ENCODE data around the gene SCAF1.

SCAF1 gene

DNA sequence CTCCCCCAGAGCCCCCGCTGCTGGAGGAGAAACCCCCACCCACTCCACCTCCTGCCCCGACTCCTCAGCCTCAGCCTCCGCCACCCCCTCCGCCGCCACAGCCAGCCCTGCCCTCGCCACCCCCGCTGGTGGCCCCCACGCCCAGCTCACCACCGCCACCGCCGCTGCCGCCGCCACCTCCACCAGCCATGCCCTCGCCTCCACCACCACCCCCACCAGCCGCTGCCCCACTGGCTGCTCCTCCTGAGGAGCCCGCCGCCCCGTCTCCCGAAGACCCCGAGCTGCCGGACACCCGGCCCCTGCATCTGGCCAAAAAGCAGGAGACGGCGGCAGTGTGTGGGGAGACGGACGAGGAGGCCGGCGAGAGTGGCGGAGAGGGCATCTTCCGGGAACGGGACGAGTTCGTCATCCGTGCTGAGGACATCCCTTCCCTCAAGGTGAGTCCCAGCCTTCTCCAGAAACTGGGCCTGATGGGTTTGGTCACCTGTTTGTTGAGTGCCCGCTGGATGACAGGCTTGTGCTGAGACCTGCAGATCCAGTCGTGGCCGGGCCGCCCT, 40.4 kb upstream of the SCAF1 start:
- CTCF ChIA-PET = interaction anchor here (0.5 to 0.6 kb wide), 2 partner anchors 33 to 74 kb away, joined by 3 read pairs; no protein-coding TSS in a partner anchor
- 93% methylated on average over 26 of the region's 38 CpGs for WGBS (ENCODE audit: insufficient coverage)

DNA sequence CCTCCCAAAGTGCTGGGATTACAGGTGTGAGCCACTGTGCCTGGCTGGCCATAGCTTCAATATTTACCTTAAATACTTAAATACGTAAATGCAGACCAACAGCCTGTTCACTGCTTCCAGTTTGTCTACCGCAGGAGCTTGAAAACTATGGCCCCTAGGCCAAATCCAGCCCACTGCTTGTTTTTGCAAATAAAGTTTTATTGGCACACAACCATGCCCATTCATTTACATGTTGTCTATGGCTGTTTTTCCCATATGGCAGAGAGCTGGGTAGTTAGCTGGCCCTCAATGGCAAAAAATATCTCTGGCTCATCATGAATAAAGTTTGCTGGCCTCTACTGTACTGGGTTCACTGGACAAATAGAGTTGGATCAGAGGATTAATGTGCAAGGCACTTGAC, 39.2 kb upstream of the SCAF1 start:
- H3K27ac ChIP-seq (ENCODE audit: insufficient read depth in 1 of 2, low read depth in 1 of 2, low read length in 2 of 2, poor library complexity in 1 of 2, severe bottlenecking in 2 of 2) = no peak overlapping the region
- CTCF ChIA-PET = interaction anchor here (0.9 kb wide), 1 partner anchor 9 kb away, joined by 3 read pairs; no protein-coding TSS in a partner anchor
- H3K4me1 ChIP-seq (ENCODE audit: control extremely low read depth in 1 of 4, control insufficient read depth in 4 of 4, insufficient read depth in 4 of 4, low read length in 3 of 4) = no peaks in the 10 kb centered on the region
- no peaks in the 10 kb centered on the region for H3K9me3 ChIP-seq (ENCODE audit: control extremely low read depth in 1 of 5, control insufficient read depth in 4 of 5, insufficient read depth in 2 of 5, low read depth in 1 of 5, low read length in 4 of 5)
- POLR2A ChIA-PET = no interaction called here
- DNase-seq = no peak
- H3K27me3 ChIP-seq (replicated peaks in 2 of 5; ENCODE audit: control insufficient read depth in 4 of 5, insufficient read depth in 5 of 5, low read length in 4 of 5) = no peaks in the 10 kb centered on the region
- H3K36me3 ChIP-seq (ENCODE audit: control insufficient read depth in 4 of 4, insufficient read depth in 4 of 4, low read length in 3 of 4) = peaks cover 4 to 81% (median 60%) of the 10 kb centered on the region in 4 experiments
- no peak overlapping the region for H3K4me3 ChIP-seq (ENCODE audit: control insufficient read depth in 1 of 7, extremely low read depth in 1 of 7, insufficient read depth in 4 of 7, low read depth in 2 of 7, low read length in 6 of 7)
- WGBS (ENCODE audit: insufficient coverage) = 88% methylated on average over 2 of the region's 2 CpGs

More for the DNA sequence above, 40.4 kb upstream of the SCAF1 start:
- no peaks in the 10 kb centered on the region for H3K27me3 ChIP-seq (replicated peaks in 2 of 5; ENCODE audit: control insufficient read depth in 4 of 5, insufficient read depth in 5 of 5, low read length in 4 of 5)
- no peaks in the 10 kb centered on the region for H3K4me1 ChIP-seq (ENCODE audit: control extremely low read depth in 1 of 4, control insufficient read depth in 4 of 4, insufficient read depth in 4 of 4, low read length in 3 of 4)
- POLR2A ChIA-PET = no interaction called here
- no peak overlapping the region for H3K27ac ChIP-seq (ENCODE audit: insufficient read depth in 1 of 2, low read depth in 1 of 2, low read length in 2 of 2, poor library complexity in 1 of 2, severe bottlenecking in 2 of 2)
- peaks cover 4 to 82% (median 65%) of the 10 kb centered on the region in 4 experiments for H3K36me3 ChIP-seq (ENCODE audit: control insufficient read depth in 4 of 4, insufficient read depth in 4 of 4, low read length in 3 of 4)
- DNase-seq = no peak
- no peaks in the 10 kb centered on the region for H3K9me3 ChIP-seq (ENCODE audit: control extremely low read depth in 1 of 5, control insufficient read depth in 4 of 5, insufficient read depth in 2 of 5, low read depth in 1 of 5, low read length in 4 of 5)
- H3K4me3 ChIP-seq (ENCODE audit: control insufficient read depth in 1 of 7, extremely low read depth in 1 of 7, insufficient read depth in 4 of 7, low read depth in 2 of 7, low read length in 6 of 7) = no peak overlapping the region

DNA sequence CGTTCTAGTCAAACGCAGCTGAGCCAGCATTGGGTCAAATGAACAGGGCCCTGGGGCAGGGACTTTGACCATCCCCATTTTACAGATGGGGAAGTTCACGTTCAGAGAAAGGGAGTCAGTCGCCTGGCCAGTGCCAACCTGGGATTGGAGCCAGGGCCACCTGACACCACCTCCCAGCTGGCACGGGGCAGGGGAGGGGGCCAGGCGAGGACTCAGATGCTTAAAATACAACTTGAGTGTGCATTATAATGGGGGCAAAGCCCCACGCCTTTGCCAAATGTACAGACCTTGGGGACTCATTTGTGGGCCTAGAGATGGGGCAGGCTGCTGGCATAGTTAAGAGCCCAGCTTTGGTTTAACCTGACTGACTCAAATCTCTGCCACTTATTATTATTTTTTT, 36.4 kb upstream of the SCAF1 start:
- DNase-seq = no peak
- 100% methylated on average over 5 of the region's 7 CpGs for WGBS (ENCODE audit: insufficient coverage)
- H3K27ac ChIP-seq (ENCODE audit: insufficient read depth in 1 of 2, low read depth in 1 of 2, low read length in 2 of 2, poor library complexity in 1 of 2, severe bottlenecking in 2 of 2) = no peak overlapping the region
- peaks cover 3 to 75% (median 54%) of the 10 kb centered on the region in 4 experiments for H3K36me3 ChIP-seq (ENCODE audit: control insufficient read depth in 4 of 4, insufficient read depth in 4 of 4, low read length in 3 of 4)
- POLR2A ChIA-PET = no interaction called here
- H3K4me3 ChIP-seq (ENCODE audit: control insufficient read depth in 1 of 7, extremely low read depth in 1 of 7, insufficient read depth in 4 of 7, low read depth in 2 of 7, low read length in 6 of 7) = no peak overlapping the region
- H3K4me1 ChIP-seq (ENCODE audit: control extremely low read depth in 1 of 4, control insufficient read depth in 4 of 4, insufficient read depth in 4 of 4, low read length in 3 of 4) = no peaks in the 10 kb centered on the region
- no peaks in the 10 kb centered on the region for H3K27me3 ChIP-seq (replicated peaks in 2 of 5; ENCODE audit: control insufficient read depth in 4 of 5, insufficient read depth in 5 of 5, low read length in 4 of 5)
- H3K9me3 ChIP-seq (ENCODE audit: control extremely low read depth in 1 of 5, control insufficient read depth in 4 of 5, insufficient read depth in 2 of 5, low read depth in 1 of 5, low read length in 4 of 5) = no peaks in the 10 kb centered on the region
- CTCF ChIA-PET = no interaction called here

DNA sequence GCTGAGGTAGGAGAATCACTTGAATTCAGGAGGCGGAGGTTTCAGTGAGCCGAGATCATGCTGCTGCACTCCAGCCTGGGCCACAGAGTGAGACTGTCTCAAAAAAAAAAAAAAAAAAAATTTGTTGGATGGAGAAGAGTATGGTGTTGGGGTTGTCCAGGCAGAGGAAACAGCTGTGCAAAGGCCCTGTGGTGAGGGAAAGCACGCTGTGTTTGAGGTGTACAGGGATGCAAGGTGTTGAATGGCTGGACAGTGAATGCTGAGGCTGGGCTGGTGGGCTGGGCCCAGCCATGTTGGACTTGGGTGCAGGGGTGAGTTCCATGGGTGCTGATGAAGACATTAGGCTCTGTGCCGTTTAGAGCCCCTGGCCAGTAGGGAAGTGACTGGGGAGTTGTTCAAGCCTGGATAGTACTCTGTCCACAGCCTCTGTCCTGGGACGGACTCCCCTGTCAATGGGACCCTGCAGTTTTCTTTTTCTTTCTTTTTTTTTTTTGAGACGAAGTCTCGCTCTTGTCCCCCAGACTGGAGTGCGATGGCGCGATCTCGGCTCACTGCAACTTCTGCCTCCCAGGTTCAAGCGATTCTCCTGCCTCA, 32.4 kb upstream of the SCAF1 start:
- Histone ChIP-seq H3K9me3 (ENCODE audit: control extremely low read depth in 1 of 5, control insufficient read depth in 4 of 5, insufficient read depth in 2 of 5, low read depth in 1 of 5, low read length in 4 of 5) (no peaks in the 10 kb centered on the region), H3K36me3 (ENCODE audit: control insufficient read depth in 4 of 4, insufficient read depth in 4 of 4, low read length in 3 of 4) (peaks cover 3 to 60% (median 38%) of the 10 kb centered on the region in 4 experiments), H3K4me1 (ENCODE audit: control extremely low read depth in 1 of 4, control insufficient read depth in 4 of 4, insufficient read depth in 4 of 4, low read length in 3 of 4) (no peaks in the 10 kb centered on the region), H3K4me3 (ENCODE audit: control insufficient read depth in 1 of 7, extremely low read depth in 1 of 7, insufficient read depth in 4 of 7, low read depth in 2 of 7, low read length in 6 of 7) (no peak overlapping the region), H3K27ac (ENCODE audit: insufficient read depth in 1 of 2, low read depth in 1 of 2, low read length in 2 of 2, poor library complexity in 1 of 2, severe bottlenecking in 2 of 2) (no peak overlapping the region), H3K27me3 (replicated peaks in 2 of 5; ENCODE audit: control insufficient read depth in 4 of 5, insufficient read depth in 5 of 5, low read length in 4 of 5) (no peaks in the 10 kb centered on the region)
- CTCF ChIA-PET = interaction anchor here (1.0 kb wide), 1 partner anchor 62 kb away, joined by 3 read pairs; no protein-coding TSS in a partner anchor
- 100% methylated on average over 4 of the region's 12 CpGs for WGBS (ENCODE audit: insufficient coverage)
- POLR2A ChIA-PET = no interaction called here
- no peak for DNase-seq

DNA sequence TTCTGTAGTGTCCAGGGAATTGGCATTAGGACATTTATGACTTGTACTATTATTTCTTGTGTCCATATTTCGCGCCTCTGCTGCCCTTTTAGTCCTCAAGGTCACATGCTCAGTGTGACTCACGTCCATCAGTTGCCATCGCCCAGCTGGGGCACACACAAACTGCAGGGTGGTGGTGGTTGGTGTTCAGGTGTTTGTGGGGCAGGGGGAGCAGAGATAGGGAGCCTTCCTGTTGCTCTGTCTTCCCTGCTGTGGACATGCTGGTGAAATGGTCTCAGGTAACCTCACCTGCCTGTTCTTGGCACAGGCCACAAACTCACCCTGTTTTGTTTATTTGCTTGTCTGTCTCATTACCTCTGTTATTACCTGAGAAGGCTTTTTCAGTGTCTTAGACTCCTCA, 28.6 kb upstream of the SCAF1 start:
- DNase-seq = no peak
- Histone ChIP-seq H3K4me1 (ENCODE audit: control extremely low read depth in 1 of 4, control insufficient read depth in 4 of 4, insufficient read depth in 4 of 4, low read length in 3 of 4) (no peaks in the 10 kb centered on the region), H3K27ac (ENCODE audit: insufficient read depth in 1 of 2, low read depth in 1 of 2, low read length in 2 of 2, poor library complexity in 1 of 2, severe bottlenecking in 2 of 2) (no peak overlapping the region), H3K9me3 (ENCODE audit: control extremely low read depth in 1 of 5, control insufficient read depth in 4 of 5, insufficient read depth in 2 of 5, low read depth in 1 of 5, low read length in 4 of 5) (peaks cover 0 to 11% (median 4%) of the 10 kb centered on the region in 5 experiments), H3K27me3 (replicated peaks in 2 of 5; ENCODE audit: control insufficient read depth in 4 of 5, insufficient read depth in 5 of 5, low read length in 4 of 5) (no peaks in the 10 kb centered on the region), H3K36me3 (ENCODE audit: control insufficient read depth in 4 of 4, insufficient read depth in 4 of 4, low read length in 3 of 4) (peaks cover 11 to 71% (median 55%) of the 10 kb centered on the region in 4 experiments), H3K4me3 (ENCODE audit: control insufficient read depth in 1 of 7, extremely low read depth in 1 of 7, insufficient read depth in 4 of 7, low read depth in 2 of 7, low read length in 6 of 7) (no peak overlapping the region)
- ChIA-PET CTCF (no interaction called here), POLR2A (no interaction called here)
- 100% methylated on average over 1 of the region's 4 CpGs for WGBS (ENCODE audit: insufficient coverage)

DNA sequence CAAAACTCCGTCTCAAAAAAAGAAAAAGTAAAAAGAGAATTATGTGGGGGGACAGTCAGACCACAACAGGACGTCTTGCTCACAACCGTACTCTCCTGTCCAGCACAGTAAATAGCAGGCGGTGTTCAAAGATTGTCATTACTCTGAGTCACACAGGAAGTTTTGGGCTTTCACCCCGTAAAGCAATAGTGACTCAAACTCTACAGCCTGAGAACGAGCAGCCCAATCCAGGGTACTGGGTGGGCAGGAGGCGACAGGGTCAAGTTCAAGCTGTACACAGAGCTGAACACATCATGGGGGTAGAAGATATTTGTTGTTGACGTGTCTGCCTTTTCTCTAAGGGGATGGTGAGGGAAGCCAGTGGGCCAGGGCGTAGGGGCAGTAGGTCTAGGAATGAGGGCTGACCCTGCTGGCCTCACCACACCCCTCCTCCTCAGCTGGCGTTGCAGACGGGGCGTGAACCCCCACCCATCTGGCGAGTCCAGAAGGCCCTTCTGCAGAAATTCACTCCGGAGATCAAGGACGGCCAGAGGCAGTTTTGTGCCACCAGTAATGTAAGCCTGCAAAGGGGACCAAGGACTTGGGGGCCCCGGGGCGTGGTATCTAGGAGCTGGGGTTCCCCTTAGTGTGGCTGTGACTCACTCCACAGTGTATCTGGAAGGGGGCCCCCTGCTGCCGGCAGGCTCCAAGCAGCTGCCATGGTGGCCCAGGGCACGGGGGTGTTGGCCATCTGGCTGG, 27.7 kb upstream of the SCAF1 start:
- Histone ChIP-seq H3K4me3 (ENCODE audit: control insufficient read depth in 1 of 7, extremely low read depth in 1 of 7, insufficient read depth in 4 of 7, low read depth in 2 of 7, low read length in 6 of 7) (no peak overlapping the region), H3K36me3 (ENCODE audit: control insufficient read depth in 4 of 4, insufficient read depth in 4 of 4, low read length in 3 of 4) (peaks cover 11 to 68% (median 55%) of the 10 kb centered on the region in 4 experiments), H3K4me1 (ENCODE audit: control extremely low read depth in 1 of 4, control insufficient read depth in 4 of 4, insufficient read depth in 4 of 4, low read length in 3 of 4) (no peaks in the 10 kb centered on the region), H3K27ac (ENCODE audit: insufficient read depth in 1 of 2, low read depth in 1 of 2, low read length in 2 of 2, poor library complexity in 1 of 2, severe bottlenecking in 2 of 2) (peak overlapping the region in 1 of 2 experiments; percentile 14), H3K9me3 (ENCODE audit: control extremely low read depth in 1 of 5, control insufficient read depth in 4 of 5, insufficient read depth in 2 of 5, low read depth in 1 of 5, low read length in 4 of 5) (peaks cover 0 to 11% (median 4%) of the 10 kb centered on the region in 5 experiments), H3K27me3 (replicated peaks in 2 of 5; ENCODE audit: control insufficient read depth in 4 of 5, insufficient read depth in 5 of 5, low read length in 4 of 5) (no peaks in the 10 kb centered on the region)
- ChIA-PET CTCF (no interaction called here), POLR2A (no interaction called here)
- peak in 2 of 3 donors; percentile 13 to 19 for DNase-seq
- WGBS (ENCODE audit: insufficient coverage) = 98% methylated on average over 13 of the region's 19 CpGs

DNA sequence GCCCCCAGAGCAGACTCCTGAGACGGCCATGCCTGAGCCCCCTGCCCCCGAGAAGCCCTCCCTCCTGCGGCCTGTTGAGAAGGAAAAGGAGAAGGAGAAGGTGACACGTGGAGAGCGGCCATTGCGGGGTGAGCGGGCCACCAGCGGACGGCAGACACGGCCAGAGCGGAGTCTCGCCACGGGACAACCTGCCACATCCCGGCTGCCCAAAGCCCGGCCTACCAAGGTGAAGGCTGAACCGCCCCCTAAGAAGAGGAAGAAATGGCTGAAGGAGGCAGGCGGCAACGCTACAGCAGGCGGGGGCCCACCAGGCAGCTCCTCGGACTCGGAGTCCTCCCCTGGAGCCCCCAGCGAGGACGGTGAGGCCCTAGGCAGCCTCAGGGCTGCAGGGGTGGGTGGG, 26.1 kb upstream of the SCAF1 start:
- no peak overlapping the region for H3K4me3 ChIP-seq (ENCODE audit: control insufficient read depth in 1 of 7, extremely low read depth in 1 of 7, insufficient read depth in 4 of 7, low read depth in 2 of 7, low read length in 6 of 7)
- no peak for DNase-seq
- 98% methylated on average over 15 of the region's 23 CpGs for WGBS (ENCODE audit: insufficient coverage)
- CTCF ChIA-PET = no interaction called here
- no peak overlapping the region for H3K27ac ChIP-seq (ENCODE audit: insufficient read depth in 1 of 2, low read depth in 1 of 2, low read length in 2 of 2, poor library complexity in 1 of 2, severe bottlenecking in 2 of 2)
- no peaks in the 10 kb centered on the region for H3K4me1 ChIP-seq (ENCODE audit: control extremely low read depth in 1 of 4, control insufficient read depth in 4 of 4, insufficient read depth in 4 of 4, low read length in 3 of 4)
- H3K9me3 ChIP-seq (ENCODE audit: control extremely low read depth in 1 of 5, control insufficient read depth in 4 of 5, insufficient read depth in 2 of 5, low read depth in 1 of 5, low read length in 4 of 5) = peaks cover 0 to 11% (median 4%) of the 10 kb centered on the region in 5 experiments
- POLR2A ChIA-PET = no interaction called here
- H3K36me3 ChIP-seq (ENCODE audit: control insufficient read depth in 4 of 4, insufficient read depth in 4 of 4, low read length in 3 of 4) = peaks cover 8 to 71% (median 52%) of the 10 kb centered on the region in 4 experiments
- no peaks in the 10 kb centered on the region for H3K27me3 ChIP-seq (replicated peaks in 2 of 5; ENCODE audit: control insufficient read depth in 4 of 5, insufficient read depth in 5 of 5, low read length in 4 of 5)
